Right forelimb (tissue), 1 donor: Measurements from ENCODE around the gene CNGB1.
"Not testable (repeated sequence)": the region's sequence is repeated elsewhere in the genome, so short reads cannot be mapped to it uniquely, and the experiment has no call there.

ENCODE experiments used
- DNase-seq: peaks from one replicate; pipeline ENCODE4 v3.0.0-alpha.2; 2018

CNGB1 gene

DNA sequence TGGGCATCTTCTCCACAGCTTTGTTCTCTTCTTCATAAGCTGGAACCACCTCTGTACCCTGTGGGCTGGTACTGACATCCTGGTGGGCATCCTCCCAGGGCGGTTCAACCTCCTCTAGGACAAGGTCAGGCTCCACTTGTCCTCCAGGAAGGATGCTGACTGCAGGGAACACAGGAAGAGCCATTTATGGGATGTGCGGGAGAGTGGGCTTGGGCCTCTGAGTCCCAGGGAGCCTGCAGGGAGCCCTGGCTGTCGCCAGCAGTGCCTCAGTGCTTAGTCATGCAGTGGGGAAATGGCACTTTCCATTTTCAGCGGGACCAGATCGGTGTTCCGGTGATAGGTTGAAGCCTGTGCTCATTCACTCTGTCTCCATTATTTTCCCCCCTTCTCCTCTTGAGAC lies 20.5 kb downstream of the CNGB1 start:
- no peak for DNase-seq

GRCh38 chr16:57949595-57950238 lies 21.2 kb downstream of the CNGB1 start:
- no peak for DNase-seq

DNA sequence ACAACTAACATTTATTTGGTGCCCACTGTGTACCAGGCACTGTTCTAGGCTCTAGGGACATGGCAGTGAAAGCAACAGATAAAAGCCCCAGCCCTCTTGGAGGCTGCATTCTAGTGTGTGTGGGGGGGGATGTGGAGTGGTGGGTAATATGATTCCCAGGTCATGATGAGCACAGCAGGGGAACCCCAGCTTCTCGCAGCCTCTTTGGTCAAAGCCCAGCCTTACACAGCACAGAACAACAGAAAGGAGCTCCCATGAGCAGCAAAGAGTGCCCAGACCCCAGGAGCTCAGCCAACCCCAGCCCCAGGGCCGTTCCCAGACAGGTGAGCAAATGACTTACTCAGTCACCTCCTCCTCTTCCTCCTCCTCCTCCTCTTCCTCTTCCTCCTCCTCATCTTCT lies 21.9 kb downstream of the CNGB1 start:
- no peak for DNase-seq

GRCh38 chr16:57948027-57948426 lies 22.9 kb downstream of the CNGB1 start:
- no peak for DNase-seq

DNA sequence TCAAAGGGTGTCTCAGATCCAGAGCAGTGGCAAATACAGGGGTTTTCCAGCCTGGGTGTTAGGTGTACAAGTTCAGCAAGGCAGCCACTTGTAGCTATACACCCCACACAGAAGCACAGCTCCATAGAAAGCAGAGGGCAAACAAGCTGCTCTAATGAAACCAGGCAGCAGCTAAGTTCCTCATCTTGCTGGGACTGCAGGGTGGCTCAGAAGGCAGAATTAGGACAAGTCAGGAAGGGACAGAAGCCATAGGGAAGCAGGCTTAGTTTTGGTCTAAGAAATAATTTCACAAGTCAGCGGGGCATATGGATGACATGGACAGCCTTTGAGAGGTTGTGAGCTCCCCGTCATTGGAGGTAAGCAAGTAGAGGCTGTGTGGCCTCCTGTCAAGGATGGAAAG lies 23.7 kb downstream of the CNGB1 start:
- DNase-seq, result no peak

GRCh38 chr16:57946181-57946801 lies 24.6 kb downstream of the CNGB1 start:
- no peak for DNase-seq

DNA sequence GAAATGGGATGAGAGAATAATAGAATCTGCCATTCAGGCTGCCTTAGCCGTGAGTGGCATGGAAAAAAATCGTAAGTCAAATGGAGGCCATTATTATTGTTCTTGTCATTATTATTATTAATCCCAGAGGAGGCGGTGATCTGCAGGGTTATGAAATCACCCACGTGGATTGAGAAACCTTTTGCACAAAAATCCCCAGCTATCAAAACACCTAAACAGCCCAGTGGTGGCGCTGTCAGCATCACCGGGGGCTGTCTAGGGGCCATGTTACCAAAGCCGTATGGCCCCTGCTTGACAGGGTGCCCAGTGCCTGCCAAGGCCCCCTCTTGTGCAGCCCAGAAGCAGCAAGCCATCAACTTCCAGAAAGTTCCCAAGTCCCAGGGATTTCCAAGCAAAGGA lies 25.2 kb downstream of the CNGB1 start:
- no peak for DNase-seq

DNA sequence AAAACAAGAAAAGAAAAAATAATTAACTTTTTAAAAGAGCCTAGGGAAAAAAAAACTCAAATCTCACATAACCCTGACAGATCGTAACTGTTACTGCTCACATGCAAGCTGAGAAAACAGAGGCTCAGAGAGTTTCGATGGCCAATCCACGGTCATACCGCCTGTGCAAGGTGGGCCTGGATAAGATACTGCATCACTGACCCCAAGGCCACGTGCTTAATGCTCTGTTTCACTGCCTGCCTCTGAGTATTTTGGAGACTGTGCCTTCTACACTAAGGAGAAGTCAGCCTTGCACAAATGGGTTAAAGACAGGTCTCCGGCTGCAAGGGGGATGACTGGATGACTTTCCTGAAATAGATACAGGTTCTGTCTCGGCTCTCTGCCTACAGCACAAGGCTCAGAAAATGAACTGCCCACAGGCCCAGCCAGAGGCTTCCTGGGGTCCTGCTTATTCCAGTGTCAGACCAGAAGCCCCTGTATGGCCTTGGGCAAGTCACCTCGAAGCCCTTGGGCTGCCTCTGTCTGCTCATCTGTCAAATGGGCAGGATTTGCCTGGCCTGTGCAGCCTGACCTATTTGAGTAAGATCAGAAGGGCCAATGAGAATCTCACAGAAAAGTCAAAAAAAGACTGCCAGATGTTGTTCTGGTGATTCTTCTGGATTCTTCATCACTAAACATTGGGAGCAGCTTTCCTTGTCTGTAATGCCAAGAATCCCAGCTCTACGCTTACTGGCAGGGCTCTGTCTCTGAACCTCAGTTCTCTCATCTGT lies 25.8 kb downstream of the CNGB1 start:
- no peak for DNase-seq

- DNase-seq, result not testable (repeated sequence)
These were observed 27.5 kb downstream of the CNGB1 start for GRCh38 chr16:57943381-57943780.

DNA sequence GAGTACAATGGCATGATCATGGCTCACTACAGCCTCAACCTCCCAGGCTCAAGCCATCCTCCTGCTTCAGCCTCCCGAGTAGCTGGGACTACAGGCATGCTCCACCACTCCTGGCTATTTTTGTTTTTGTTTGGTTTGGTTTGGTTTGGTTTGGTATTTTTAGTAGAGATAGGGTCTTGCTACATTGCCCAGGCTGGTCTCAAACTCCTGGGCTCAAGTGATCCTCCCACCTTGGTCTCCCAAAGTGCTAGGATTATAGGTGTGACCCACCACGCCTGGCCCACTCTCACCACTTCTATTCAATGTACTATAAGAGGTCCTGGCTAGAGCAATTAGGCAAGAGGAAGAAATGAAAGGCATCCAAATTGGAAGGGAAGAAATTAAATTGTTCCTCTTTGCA lies 29.0 kb downstream of the CNGB1 start:
- DNase-seq, result not testable (repeated sequence)

GRCh38 chr16:57941016-57941664 lies 29.8 kb downstream of the CNGB1 start:
- no peak for DNase-seq

GRCh38 chr16:57940382-57940966 lies 30.5 kb downstream of the CNGB1 start:
- DNase-seq, result peak; percentile 19

DNA sequence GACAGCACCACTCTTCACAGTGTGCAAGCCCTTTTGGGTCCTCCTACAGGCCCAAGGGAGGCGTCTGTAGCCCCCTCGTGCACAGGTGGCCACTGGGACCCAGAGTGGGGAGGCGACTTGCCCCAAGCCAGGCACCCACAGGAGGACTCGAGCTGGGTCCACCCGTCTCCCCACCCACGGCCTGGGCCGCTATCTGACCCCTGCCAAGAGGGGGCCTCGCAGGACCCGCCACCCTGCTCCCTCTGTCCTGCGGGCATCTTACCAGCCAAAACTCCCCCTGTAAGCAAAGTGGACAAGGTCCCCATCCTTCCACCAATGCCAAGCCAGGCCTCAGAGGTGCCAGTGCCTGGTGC lies 31.1 kb downstream of the CNGB1 start:
- DNase-seq, result no peak

GRCh38 chr16:57938936-57939871 lies 31.7 kb downstream of the CNGB1 start:
- peak; percentile 84 for DNase-seq

DNA sequence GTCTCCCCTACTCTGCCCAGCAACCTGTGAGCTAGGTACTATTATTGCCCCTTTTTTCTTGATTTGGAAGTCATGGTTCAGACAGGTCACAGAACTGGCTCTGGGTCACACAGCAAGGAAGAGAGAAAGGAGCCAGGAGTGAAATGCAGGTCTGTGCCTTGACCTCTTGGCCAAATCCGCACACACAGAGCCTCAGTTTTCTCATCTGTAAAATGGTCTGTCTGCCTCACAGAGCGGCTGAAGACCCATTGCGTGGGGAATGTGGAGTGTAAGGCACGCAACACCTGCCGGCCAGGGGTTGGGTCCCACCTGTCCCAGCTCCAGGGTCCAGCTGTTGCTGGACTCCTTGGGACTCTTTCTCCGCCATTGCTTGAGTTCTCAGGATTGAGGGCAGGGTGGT lies 32.4 kb downstream of the CNGB1 start:
- DNase-seq, result no peak

DNA sequence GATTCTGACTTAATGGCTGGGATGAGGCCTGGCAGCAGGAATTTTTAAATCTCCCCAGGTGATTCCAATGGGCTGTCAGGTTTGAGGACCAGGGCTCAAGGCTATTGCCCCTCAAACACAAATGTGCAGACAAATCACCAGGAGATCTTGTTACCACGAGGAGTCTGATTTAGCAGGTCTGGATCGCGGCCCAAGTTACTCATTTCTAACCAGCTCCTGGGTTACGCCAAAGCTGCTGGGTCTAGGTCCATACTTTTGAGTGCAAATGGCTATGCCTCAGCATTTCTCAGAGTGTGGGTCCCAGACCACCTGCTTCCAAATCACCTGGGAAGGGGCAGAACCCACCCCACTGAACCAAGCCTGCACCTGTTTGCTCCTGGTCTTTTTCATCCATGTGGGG lies 33.1 kb downstream of the CNGB1 start:
- no peak for DNase-seq

- no peak for DNase-seq
These were observed 35.0 kb downstream of the CNGB1 start for GRCh38 chr16:57935904-57936303.

DNA sequence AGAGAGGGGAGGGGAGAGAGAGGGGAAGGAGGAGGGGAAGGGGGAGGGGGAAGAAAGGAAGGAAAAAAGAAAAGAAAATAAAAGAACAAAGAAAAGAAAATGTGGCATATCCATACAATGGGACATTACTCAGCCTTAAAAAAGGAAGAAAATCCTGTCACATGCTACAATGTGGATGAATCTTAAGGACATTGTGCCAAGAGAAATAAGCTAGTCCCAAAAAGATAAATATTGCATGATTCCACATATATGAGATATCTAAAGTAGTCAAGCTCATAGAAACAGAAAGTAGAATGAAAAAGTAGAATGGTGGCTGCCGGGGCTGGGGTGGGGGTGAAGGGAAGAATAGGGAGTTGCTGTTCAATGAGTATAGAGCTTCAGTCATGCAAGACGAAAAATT lies 40.4 kb downstream of the CNGB1 start:
- no peak for DNase-seq

DNA sequence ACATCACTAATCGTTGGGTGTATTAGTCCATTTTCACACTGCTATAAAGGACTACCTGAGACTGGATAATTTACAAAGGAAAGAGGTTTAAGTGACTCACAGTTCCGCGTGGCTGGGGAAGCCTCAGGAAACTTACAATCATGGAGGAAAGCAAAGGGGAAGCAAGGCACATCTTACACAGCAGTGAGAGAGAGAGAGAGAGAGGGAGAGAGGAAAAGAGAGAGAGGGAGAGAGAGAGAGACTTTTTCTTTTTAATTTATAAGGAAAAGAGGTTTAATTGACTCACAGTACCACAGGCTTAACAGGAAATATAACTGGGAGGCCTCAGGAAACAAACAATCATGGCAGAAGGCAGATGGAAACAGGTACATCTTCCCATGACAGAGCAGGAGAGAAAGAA lies 41.7 kb downstream of the CNGB1 start:
- no peak for DNase-seq

GRCh38 chr16:57926041-57926440 lies 44.9 kb downstream of the CNGB1 start:
- no peak for DNase-seq

- DNase-seq, result no peak
These were observed 45.6 kb downstream of the CNGB1 start for GRCh38 chr16:57925310-57925709.

- no peak for DNase-seq
These were observed 46.4 kb downstream of the CNGB1 start for GRCh38 chr16:57924514-57924913.
